Measurements from ENCODE around the gene ANKRD55. TPM values are rescaled to one million over a fixed set of nuclear protein-coding genes. Genes with fewer than 3 reads are reported as not detected.

The ANKRD55 gene
- total RNA-seq, 4 donors from 2014 or later = 0.66 TPM; not detected in 3

- 83% methylated on average over 1 of the region's 1 CpG for WGBS
- H3K27me3 ChIP-seq = no peaks in the 10 kb centered on the region
- H3K27ac ChIP-seq (replicated peaks in 1 of 4) = no peak overlapping the region
- H3K36me3 ChIP-seq = no peaks in the 10 kb centered on the region
- no peaks in the 10 kb centered on the region for H3K9me3 ChIP-seq
- peaks cover 0 to 7% (median 2%) of the 10 kb centered on the region in 4 donors for H3K4me1 ChIP-seq
- TF ChIP-seq, protein P1, sequence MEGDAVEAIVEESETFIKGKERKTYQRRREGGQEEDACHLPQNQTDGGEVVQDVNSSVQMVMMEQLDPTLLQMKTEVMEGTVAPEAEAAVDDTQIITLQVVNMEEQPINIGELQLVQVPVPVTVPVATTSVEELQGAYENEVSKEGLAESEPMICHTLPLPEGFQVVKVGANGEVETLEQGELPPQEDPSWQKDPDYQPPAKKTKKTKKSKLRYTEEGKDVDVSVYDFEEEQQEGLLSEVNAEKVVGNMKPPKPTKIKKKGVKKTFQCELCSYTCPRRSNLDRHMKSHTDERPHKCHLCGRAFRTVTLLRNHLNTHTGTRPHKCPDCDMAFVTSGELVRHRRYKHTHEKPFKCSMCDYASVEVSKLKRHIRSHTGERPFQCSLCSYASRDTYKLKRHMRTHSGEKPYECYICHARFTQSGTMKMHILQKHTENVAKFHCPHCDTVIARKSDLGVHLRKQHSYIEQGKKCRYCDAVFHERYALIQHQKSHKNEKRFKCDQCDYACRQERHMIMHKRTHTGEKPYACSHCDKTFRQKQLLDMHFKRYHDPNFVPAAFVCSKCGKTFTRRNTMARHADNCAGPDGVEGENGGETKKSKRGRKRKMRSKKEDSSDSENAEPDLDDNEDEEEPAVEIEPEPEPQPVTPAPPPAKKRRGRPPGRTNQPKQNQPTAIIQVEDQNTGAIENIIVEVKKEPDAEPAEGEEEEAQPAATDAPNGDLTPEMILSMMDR (IDR thresholded peaks at IDR 0.05) = no peak
- TF ChIP-seq EP300 (IDR thresholded peaks at IDR 0.05) = no peak
- TF ChIP-seq POLR2A (IDR thresholded peaks at IDR 0.05; ENCODE audit: low read depth) = no peak
- TF ChIP-seq POLR2AphosphoS5 (IDR thresholded peaks at IDR 0.05) = no peak
- DNase-seq (ENCODE audit: extremely low spot score) = no peak
- no peak overlapping the region for H3K4me3 ChIP-seq
- intact Hi-C loops (cut with DNase I) = no loop called here
These were observed 88.9 kb downstream of the ANKRD55 start for GRCh38 chr5:56144211-56144610.

DNA sequence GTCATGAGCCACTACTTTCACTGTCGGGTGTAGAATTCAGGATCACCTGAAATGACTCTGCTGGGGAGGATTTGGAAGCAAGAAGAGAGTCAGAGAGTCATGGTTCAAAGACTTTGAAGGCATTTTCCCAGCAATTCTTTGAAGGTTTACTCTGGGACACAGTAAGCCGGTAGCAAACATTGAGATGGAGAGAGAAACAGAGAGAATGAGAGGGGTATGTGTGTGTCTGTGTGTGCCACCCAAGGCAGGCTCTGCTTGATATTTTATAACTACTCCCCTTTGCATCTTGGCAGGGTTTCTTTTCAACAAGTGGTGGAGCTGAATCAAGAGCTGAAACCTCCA, 89.8 kb downstream of the ANKRD55 start:
- no peaks in the 10 kb centered on the region for H3K9me3 ChIP-seq
- no peak for DNase-seq (ENCODE audit: extremely low spot score)
- no peaks in the 10 kb centered on the region for H3K36me3 ChIP-seq
- H3K27me3 ChIP-seq = no peaks in the 10 kb centered on the region
- H3K4me3 ChIP-seq = no peak overlapping the region
- WGBS = 91% methylated on average over 2 of the region's 2 CpGs
- no peak overlapping the region for H3K27ac ChIP-seq (replicated peaks in 1 of 4)
- TF ChIP-seq POLR2A (IDR thresholded peaks at IDR 0.05; ENCODE audit: low read depth) = no peak
- TF ChIP-seq, protein P1 (IDR thresholded peaks at IDR 0.05) = no peak
- no peak for TF ChIP-seq EP300 (IDR thresholded peaks at IDR 0.05)
- TF ChIP-seq POLR2AphosphoS5 (IDR thresholded peaks at IDR 0.05) = no peak
- intact Hi-C loops (cut with DNase I) = no loop called here
- peaks cover 0 to 7% (median 2%) of the 10 kb centered on the region in 4 donors for H3K4me1 ChIP-seq

- Histone ChIP-seq H3K27me3 (no peaks in the 10 kb centered on the region), H3K4me3 (no peak overlapping the region), H3K36me3 (no peaks in the 10 kb centered on the region), H3K9me3 (no peaks in the 10 kb centered on the region), H3K4me1 (peaks cover 0 to 7% (median 2%) of the 10 kb centered on the region in 4 donors), H3K27ac (replicated peaks in 1 of 4) (no peak overlapping the region)
- DNase-seq (ENCODE audit: extremely low spot score) = no peak
- 87% methylated on average over 4 of the region's 5 CpGs for WGBS
- intact Hi-C loops (cut with DNase I) = no loop called here
- no peak for TF ChIP-seq EP300 (IDR thresholded peaks at IDR 0.05)
- TF ChIP-seq POLR2AphosphoS5 (IDR thresholded peaks at IDR 0.05) = no peak
- TF ChIP-seq, protein P1 (IDR thresholded peaks at IDR 0.05) = no peak
- TF ChIP-seq POLR2A (IDR thresholded peaks at IDR 0.05; ENCODE audit: low read depth) = no peak
These were observed 90.3 kb downstream of the ANKRD55 start for GRCh38 chr5:56142614-56143372.

DNA sequence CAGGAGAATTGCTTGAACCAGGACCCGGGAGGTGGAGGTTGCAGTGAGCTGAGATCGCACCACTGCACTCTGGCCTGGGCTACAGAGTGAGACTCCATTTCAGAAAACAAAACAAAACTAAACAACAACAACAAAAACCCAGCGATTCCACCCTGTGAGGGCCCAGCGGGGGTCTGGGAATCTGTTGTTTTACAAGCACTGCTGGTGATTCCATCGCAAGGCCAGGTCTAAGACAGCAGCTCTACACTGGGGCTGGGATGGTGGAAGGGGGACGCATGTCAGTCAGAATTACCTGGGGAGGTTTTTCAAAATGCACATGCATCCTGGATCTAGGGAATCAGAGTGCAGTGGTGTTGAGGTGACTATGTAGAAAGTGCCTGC, 90.9 kb downstream of the ANKRD55 start:
- H3K27ac ChIP-seq (replicated peaks in 1 of 4) = no peak overlapping the region
- DNase-seq (ENCODE audit: extremely low spot score) = peak; percentile 68
- no peaks in the 10 kb centered on the region for H3K27me3 ChIP-seq
- no peaks in the 10 kb centered on the region for H3K9me3 ChIP-seq
- intact Hi-C loops (cut with DNase I) = no loop called here
- no peaks in the 10 kb centered on the region for H3K36me3 ChIP-seq
- TF ChIP-seq, protein P1 (IDR thresholded peaks at IDR 0.05) = no peak
- TF ChIP-seq POLR2AphosphoS5 (IDR thresholded peaks at IDR 0.05) (no peak), EP300 (IDR thresholded peaks at IDR 0.05) (no peak), POLR2A (IDR thresholded peaks at IDR 0.05; ENCODE audit: low read depth) (no peak)
- H3K4me1 ChIP-seq = peaks cover 0 to 7% (median 2%) of the 10 kb centered on the region in 4 donors
- 86% methylated on average over 6 of the region's 6 CpGs for WGBS
- H3K4me3 ChIP-seq = no peak overlapping the region

GRCh38 chr5:56140073-56140472, 93.1 kb downstream of the ANKRD55 start:
- DNase-seq (ENCODE audit: extremely low spot score) = peak; percentile 19

More at GRCh38 chr5:56140073-56140472, 93.1 kb downstream of the ANKRD55 start:
- Histone ChIP-seq H3K4me3 (no peak overlapping the region), H3K27ac (replicated peaks in 1 of 4) (no peak overlapping the region), H3K9me3 (no peaks in the 10 kb centered on the region), H3K27me3 (no peaks in the 10 kb centered on the region), H3K36me3 (no peaks in the 10 kb centered on the region), H3K4me1 (peaks cover 0 to 7% (median 2%) of the 10 kb centered on the region in 4 donors)
- WGBS = 67% methylated on average over 3 of the region's 3 CpGs
- TF ChIP-seq POLR2A (IDR thresholded peaks at IDR 0.05; ENCODE audit: low read depth) (no peak), POLR2AphosphoS5 (IDR thresholded peaks at IDR 0.05) (no peak), EP300 (IDR thresholded peaks at IDR 0.05) (no peak)
- TF ChIP-seq, protein P1 (IDR thresholded peaks at IDR 0.05) = no peak
- intact Hi-C loops (cut with DNase I) = no loop called here
